Vagina (tissue), 2 donors: ENCODE measurements around the gene FPR2. TPM values are rescaled to one million over a fixed set of nuclear protein-coding genes. Genes with fewer than 3 reads are reported as not detected.
A peak's percentile ranks its signal among the peaks of the same experiment; 100 is the strongest.
"Not testable (repeated sequence)": the region's sequence is repeated elsewhere in the genome, so short reads cannot be mapped to it uniquely, and the experiment has no call there.

Experiments
- DNase-seq, 2 donors: peaks; one replicate each; pipeline ENCODE4 v3.0.0-alpha.2; 2017; ENCODE audit errors: extremely low spot score in 2 of 2
- H3K27ac ChIP-seq: fragments of 200-600 bp; sonication (generic); one replicate; pipeline ENCODE4 v1.5.1; 2019
- H3K27me3 ChIP-seq: fragments of 200-600 bp; sonication (generic); one replicate; pipeline ENCODE4 v1.5.1; 2019
- H3K36me3 ChIP-seq, 2 donors: fragments of 200-600 bp; sonication (generic); one replicate each; pipeline ENCODE4 v1.5.1; 2017 to 2019
- H3K4me1 ChIP-seq: fragments of 200-600 bp; sonication (generic); one replicate; pipeline ENCODE4 v1.5.1; 2019
- H3K4me3 ChIP-seq, 2 donors: fragments of 200-600 bp; sonication (generic); 1 replicate in 1 of 2; 2 replicates in 1 of 2; pipeline ENCODE4 v1.5.1; 2016 to 2019
- H3K9me3 ChIP-seq: fragments of 200-600 bp; sonication (generic); one replicate; pipeline ENCODE4 v1.5.1; 2019
- CTCF ChIP-seq, 3 experiments: fragments of 450-650 bp in 2 of 3; fragments of 200-600 bp in 1 of 3; sonication (generic) in 1 of 3; IDR thresholded peaks; one replicate each; pipeline ENCODE4 v1.5.1; 2017 to 2019; ENCODE audit warnings: antibody characterized with exemption in 3 of 3, mild to moderate bottlenecking in 2 of 3, moderate library complexity in 2 of 3
- POLR2A ChIP-seq, 2 donors: fragments of 450-650 bp; IDR thresholded peaks; one replicate each; pipeline ENCODE4 v1.6.1; 2017; ENCODE audit warnings: antibody characterized with exemption in 2 of 2, mild to moderate bottlenecking in 2 of 2, moderate library complexity in 2 of 2
- POLR2AphosphoS5 ChIP-seq, 2 donors: sonication (generic); formaldehyde crosslinking; IDR thresholded peaks; one replicate each; pipeline ENCODE4 v1.9.0; 2017; ENCODE audit warnings: antibody characterized with exemption in 2 of 2, mild to moderate bottlenecking in 2 of 2, low read depth in 1 of 2; ENCODE audit not compliant: insufficient read depth in 1 of 2
- intact Hi-C: fragments of 100-400 bp; cut with DNase I; formaldehyde crosslinking; loops from one replicate; pipeline ENCODE4 v1.15.1; 2023
- total RNA-seq: library from RNA; depleted of rRNA; stranded (reverse); fragments of >200 nt; gene quantifications from one replicate; pipeline ENCODE4 v1.2.3, GENCODE V29; 2016

Gene FPR2
- total RNA-seq, 1 donor from 2014 or later: not detected

- H3K27ac ChIP-seq: no peak overlapping the region
- TF ChIP-seq POLR2A (IDR thresholded peaks at IDR 0.05): no peak
- TF ChIP-seq POLR2AphosphoS5 (IDR thresholded peaks at IDR 0.05; ENCODE audit: insufficient read depth in 1 of 2, low read depth in 1 of 2): no peak
- TF ChIP-seq CTCF (IDR thresholded peaks at IDR 0.05): no peak
- no peaks in the 10 kb centered on the region for H3K36me3 ChIP-seq
- DNase-seq: no peak
- H3K4me3 ChIP-seq: no peak overlapping the region
- H3K9me3 ChIP-seq: no peaks in the 10 kb centered on the region
- H3K4me1 ChIP-seq: no peaks in the 10 kb centered on the region
- no peaks in the 10 kb centered on the region for H3K27me3 ChIP-seq
- intact Hi-C loops: no loop called here
Observed at GRCh38 chr19:51733742-51734522, 27.0 kb upstream of the FPR2 start.

GRCh38 chr19:51735759-51736449 is 25.1 kb upstream of the FPR2 start:
- Histone ChIP-seq H3K36me3 (no peaks in the 10 kb centered on the region), H3K4me3 (no peak overlapping the region), H3K27me3 (no peaks in the 10 kb centered on the region), H3K27ac (no peak overlapping the region), H3K9me3 (no peaks in the 10 kb centered on the region), H3K4me1 (no peaks in the 10 kb centered on the region)
- intact Hi-C loops: no loop called here
- TF ChIP-seq POLR2A (IDR thresholded peaks at IDR 0.05) (no peak), CTCF (IDR thresholded peaks at IDR 0.05) (no peak), POLR2AphosphoS5 (IDR thresholded peaks at IDR 0.05; ENCODE audit: insufficient read depth in 1 of 2, low read depth in 1 of 2) (peak in 1 of 2 donors; percentile 24)
- no peak for DNase-seq

DNA sequence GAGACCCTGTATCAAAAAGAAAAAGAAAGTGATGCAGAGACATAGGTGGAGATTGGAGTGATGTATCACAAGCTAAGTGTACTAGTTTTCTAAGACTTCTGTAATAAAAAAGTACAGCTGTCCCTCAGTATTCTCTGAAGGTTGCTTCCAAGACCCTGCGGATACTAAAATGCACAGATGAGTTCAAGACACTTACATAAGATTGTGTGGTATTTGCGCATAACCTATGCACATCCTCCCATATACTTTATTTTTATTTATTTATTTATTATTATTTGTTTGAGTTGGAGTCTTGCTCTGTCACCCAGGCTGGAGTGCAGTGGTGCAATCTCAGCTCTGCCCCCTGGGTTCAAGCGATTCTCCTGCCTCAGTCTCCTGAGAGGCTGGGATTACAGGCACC is 23.6 kb upstream of the FPR2 start:
- Histone ChIP-seq H3K9me3 (no peaks in the 10 kb centered on the region), H3K36me3 (no peaks in the 10 kb centered on the region), H3K27ac (no peak overlapping the region), H3K4me3 (no peak overlapping the region), H3K4me1 (no peaks in the 10 kb centered on the region), H3K27me3 (no peaks in the 10 kb centered on the region)
- DNase-seq: no peak
- TF ChIP-seq CTCF (IDR thresholded peaks at IDR 0.05) (no peak), POLR2A (IDR thresholded peaks at IDR 0.05) (no peak), POLR2AphosphoS5 (IDR thresholded peaks at IDR 0.05; ENCODE audit: insufficient read depth in 1 of 2, low read depth in 1 of 2) (no peak)
- intact Hi-C loops: no loop called here

- Histone ChIP-seq H3K27me3 (no peaks in the 10 kb centered on the region), H3K9me3 (no peaks in the 10 kb centered on the region), H3K36me3 (no peaks in the 10 kb centered on the region), H3K27ac (no peak overlapping the region), H3K4me1 (no peaks in the 10 kb centered on the region), H3K4me3 (no peak overlapping the region)
- no peak for TF ChIP-seq POLR2AphosphoS5 (IDR thresholded peaks at IDR 0.05; ENCODE audit: insufficient read depth in 1 of 2, low read depth in 1 of 2)
- no peak for TF ChIP-seq CTCF (IDR thresholded peaks at IDR 0.05)
- TF ChIP-seq POLR2A (IDR thresholded peaks at IDR 0.05): no peak
- intact Hi-C loops: no loop called here
- DNase-seq: no peak
Observed at GRCh38 chr19:51737924-51738323, 23.1 kb upstream of the FPR2 start.

DNA sequence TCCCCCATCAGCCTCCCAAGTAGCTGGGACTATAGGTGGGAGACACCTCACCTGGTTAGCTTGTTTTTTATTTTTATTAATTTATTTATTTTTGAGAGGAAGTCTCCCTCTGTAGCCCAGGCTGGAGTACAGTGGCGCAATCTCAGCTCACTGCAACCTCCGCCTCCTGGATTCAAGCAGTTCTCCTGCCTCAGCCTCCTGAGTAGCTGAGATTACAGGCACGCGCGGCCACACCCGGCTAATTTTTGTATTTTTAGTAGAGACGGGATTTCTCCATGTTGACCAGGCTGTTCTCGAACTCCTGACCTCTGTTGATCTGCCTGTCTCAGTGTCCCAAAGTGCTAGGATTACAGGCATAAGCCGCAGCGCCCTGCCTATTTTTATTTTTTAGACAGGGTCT is 22.5 kb upstream of the FPR2 start:
- H3K4me1 ChIP-seq, DNase-seq, H3K4me3 ChIP-seq, H3K9me3 ChIP-seq, H3K27ac ChIP-seq, H3K27me3 ChIP-seq, intact Hi-C loops, H3K36me3 ChIP-seq: not testable (repeated sequence)
